BJ (cell line): ENCODE data around the gene FUT3. TPM values are rescaled to one million over a fixed set of nuclear protein-coding genes. Genes with fewer than 3 reads are reported as not detected.

Experiments
- CTCF ChIA-PET: fragments of 350-600 bp; formaldehyde crosslinking; extraction: SDS; loops from one replicate; lab custom pipeline; 2021; ENCODE audit warnings: antibody characterized with exemption, inconsistent platforms; lab: Yijun Ruan, JAX
- POLR2A ChIA-PET: fragments of 300-600 bp; sonication (Branson Sonifier 250); formaldehyde crosslinking; extraction: SDS; loops from one replicate; lab custom pipeline; 2021; ENCODE audit warnings: antibody characterized with exemption; lab: Charles Lee
- DNase-seq: peaks from one replicate; pipeline ENCODE4 v3.0.0-alpha.2; 2011; ENCODE audit warnings: low read depth
- H3K27me3 ChIP-seq: 2 replicates; pipeline ENCODE4 v1.6.0; 2011; ENCODE audit warnings: low read length; ENCODE audit not compliant: control insufficient read depth, insufficient read depth
- H3K36me3 ChIP-seq: 2 replicates; pipeline ENCODE4 v1.5.1; 2011; ENCODE audit warnings: low read length; ENCODE audit not compliant: control insufficient read depth, insufficient read depth
- H3K4me3 ChIP-seq: 2 replicates; pipeline ENCODE4 v1.5.1; 2011; ENCODE audit warnings: low read depth, mild to moderate bottlenecking, control low read depth, low read length
- CTCF ChIP-seq: IDR thresholded peaks from 2 replicates; pipeline ENCODE4 v1.5.1; 2011; ENCODE audit warnings: low read depth, mild to moderate bottlenecking, control low read depth, inconsistent platforms, low read length, moderate library complexity; ENCODE audit not compliant: insufficient read depth
- polyA plus RNA-seq: library from polyadenylated mRNA; depleted of rRNA; stranded (reverse); fragments of >200 nt; gene quantifications from 2 replicates; pipeline ENCODE4 v1.2.3, GENCODE V29; 2011

The FUT3 gene
- polyA plus RNA-seq, 1 experiment, result not detected

GRCh38 chr19:5896365-5897076 lies 45.3 kb upstream of the FUT3 start:
- no peak overlapping the region for H3K4me3 ChIP-seq
- CTCF ChIA-PET, result interaction anchor here (0.6 to 2.2 kb wide), 2 partner anchors 13 to 93 kb away, joined by 3 to 12 read pairs; no protein-coding TSS in a partner anchor
- H3K27me3 ChIP-seq, result no peaks in the 10 kb centered on the region
- no peak for DNase-seq
- H3K36me3 ChIP-seq, result peaks cover 23% of the 10 kb centered on the region
- no peak for TF ChIP-seq CTCF
- POLR2A ChIA-PET, result no interaction called here

GRCh38 chr19:5895890-5896289 lies 44.6 kb upstream of the FUT3 start:
- POLR2A ChIA-PET, result no interaction called here
- Histone ChIP-seq H3K27me3 (no peaks in the 10 kb centered on the region), H3K4me3 (no peak overlapping the region), H3K36me3 (peaks cover 21% of the 10 kb centered on the region)
- no peak for DNase-seq
- TF ChIP-seq CTCF, result no peak
- CTCF ChIA-PET, result interaction anchor here (1.1 kb wide), 1 partner anchor 92 kb away, joined by 4 read pairs; the partner anchor contains the start of gene NRTN

- CTCF ChIA-PET, result interaction anchor here (1.1 kb wide), 1 partner anchor 91 kb away, joined by 4 read pairs; the partner anchor contains the start of gene NRTN
- Histone ChIP-seq H3K4me3 (no peak overlapping the region), H3K27me3 (no peaks in the 10 kb centered on the region), H3K36me3 (peaks cover 21% of the 10 kb centered on the region)
- no peak for DNase-seq
- no peak for TF ChIP-seq CTCF
- POLR2A ChIA-PET, result no interaction called here
Observed at GRCh38 chr19:5895409-5895808, 44.2 kb upstream of the FUT3 start.

GRCh38 chr19:5894704-5895349 lies 43.6 kb upstream of the FUT3 start:
- ChIA-PET POLR2A (no interaction called here), CTCF (interaction anchor here (1.1 kb wide), 1 partner anchor 91 kb away, joined by 4 read pairs; the partner anchor contains the start of gene NRTN)
- H3K4me3 ChIP-seq, result no peak overlapping the region
- TF ChIP-seq CTCF, result no peak
- peaks cover 19% of the 10 kb centered on the region for H3K36me3 ChIP-seq
- no peak for DNase-seq
- no peaks in the 10 kb centered on the region for H3K27me3 ChIP-seq
